KMS-11 (cell line): ENCODE measurements around the gene MKRN1.

ENCODE experiments used
- H2AFZ ChIP-seq: fragments of 200-600 bp; sonication (generic); 2 replicates; pipeline ENCODE4 v1.6.1; 2016; ENCODE audit warnings: antibody characterized with exemption, mixed run types, low read depth
- H3K27ac ChIP-seq: fragments of 200-600 bp; sonication (generic); 2 replicates; pipeline ENCODE4 v1.6.1; 2016; ENCODE audit warnings: mild to moderate bottlenecking, mixed run types
- H3K27me3 ChIP-seq: fragments of 200-600 bp; sonication (generic); 2 replicates; pipeline ENCODE4 v1.6.1; 2017; ENCODE audit warnings: mild to moderate bottlenecking, low read depth, mixed run types, moderate library complexity; ENCODE audit not compliant: insufficient read depth
- H3K36me3 ChIP-seq: fragments of 200-600 bp; sonication (generic); 2 replicates; pipeline ENCODE4 v1.6.1; 2017; ENCODE audit warnings: mild to moderate bottlenecking, mixed run types; ENCODE audit not compliant: insufficient read depth
- H3K4me1 ChIP-seq: fragments of 200-600 bp; sonication (generic); 2 replicates; pipeline ENCODE4 v1.6.1; 2016; ENCODE audit warnings: mild to moderate bottlenecking, low read depth, mixed run types; ENCODE audit not compliant: poor library complexity, severe bottlenecking
- H3K4me2 ChIP-seq: fragments of 200-600 bp; sonication (generic); 2 replicates; pipeline ENCODE4 v1.7.0; 2016; ENCODE audit warnings: mild to moderate bottlenecking, mixed run types
- H3K4me3 ChIP-seq: fragments of 200-600 bp; sonication (generic); IDR thresholded peaks from 2 replicates; pipeline ENCODE4 v1.6.1; 2017; ENCODE audit warnings: low read depth, low read length, mixed read lengths; ENCODE audit not compliant: insufficient read depth
- H3K79me2 ChIP-seq: fragments of 200-600 bp; sonication (generic); 2 replicates; pipeline ENCODE4 v1.6.1; 2016; ENCODE audit warnings: low read depth, mixed run types; ENCODE audit not compliant: insufficient read depth
- H3K9ac ChIP-seq: fragments of 200-600 bp; sonication (generic); 2 replicates; pipeline ENCODE4 v1.6.1; 2016; ENCODE audit warnings: mild to moderate bottlenecking, mixed run types
- H4K20me1 ChIP-seq: fragments of 200-600 bp; sonication (generic); 2 replicates; pipeline ENCODE4 v1.6.1; 2016; ENCODE audit warnings: mild to moderate bottlenecking, mixed run types; ENCODE audit not compliant: insufficient read depth
- TF ChIP-seq, protein P1 (sequence below): fragments of 200-600 bp; sonication (generic); conservative IDR thresholded peaks from 2 replicates; pipeline ENCODE4 v1.6.1; 2017; ENCODE audit warnings: low read depth, mild to moderate bottlenecking, antibody characterized with exemption, low read length, moderate library complexity, mixed read lengths

MKRN1 gene

DNA sequence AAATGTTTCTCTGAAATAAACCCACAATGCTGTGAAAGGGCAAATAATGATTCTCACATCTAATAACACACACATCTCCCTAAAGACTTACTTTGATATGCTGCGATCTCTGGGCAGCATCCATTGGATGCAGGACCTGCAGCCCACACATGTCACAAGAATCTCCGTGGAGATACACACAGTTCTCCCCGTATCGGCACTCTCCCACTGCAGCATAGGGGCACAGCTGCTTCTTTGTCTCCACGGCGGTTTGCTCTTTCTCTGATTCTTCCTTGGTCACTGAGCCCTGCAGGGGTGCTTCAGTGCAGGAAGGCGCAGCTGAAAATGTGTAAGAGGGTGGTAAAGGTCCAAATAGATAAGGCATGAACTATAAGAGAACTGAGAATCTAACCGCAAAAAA lies 20.4 kb downstream of the MKRN1 start:
- Histone ChIP-seq H3K4me1 (peaks cover 6% of the 10 kb centered on the region), H3K27ac (no peak overlapping the region), H3K9ac (no peak overlapping the region), H3K27me3 (no peaks in the 10 kb centered on the region), H2AFZ (no peak overlapping the region), H3K4me2 (no peak overlapping the region), H3K79me2 (no peaks in the 10 kb centered on the region), H3K36me3 (peaks cover 3% of the 10 kb centered on the region; the same call in 1 of the 2 replicates), H4K20me1 (no peaks in the 10 kb centered on the region), H3K4me3 (no peak overlapping the region)
- TF ChIP-seq, protein P1, sequence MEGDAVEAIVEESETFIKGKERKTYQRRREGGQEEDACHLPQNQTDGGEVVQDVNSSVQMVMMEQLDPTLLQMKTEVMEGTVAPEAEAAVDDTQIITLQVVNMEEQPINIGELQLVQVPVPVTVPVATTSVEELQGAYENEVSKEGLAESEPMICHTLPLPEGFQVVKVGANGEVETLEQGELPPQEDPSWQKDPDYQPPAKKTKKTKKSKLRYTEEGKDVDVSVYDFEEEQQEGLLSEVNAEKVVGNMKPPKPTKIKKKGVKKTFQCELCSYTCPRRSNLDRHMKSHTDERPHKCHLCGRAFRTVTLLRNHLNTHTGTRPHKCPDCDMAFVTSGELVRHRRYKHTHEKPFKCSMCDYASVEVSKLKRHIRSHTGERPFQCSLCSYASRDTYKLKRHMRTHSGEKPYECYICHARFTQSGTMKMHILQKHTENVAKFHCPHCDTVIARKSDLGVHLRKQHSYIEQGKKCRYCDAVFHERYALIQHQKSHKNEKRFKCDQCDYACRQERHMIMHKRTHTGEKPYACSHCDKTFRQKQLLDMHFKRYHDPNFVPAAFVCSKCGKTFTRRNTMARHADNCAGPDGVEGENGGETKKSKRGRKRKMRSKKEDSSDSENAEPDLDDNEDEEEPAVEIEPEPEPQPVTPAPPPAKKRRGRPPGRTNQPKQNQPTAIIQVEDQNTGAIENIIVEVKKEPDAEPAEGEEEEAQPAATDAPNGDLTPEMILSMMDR = no peak

DNA sequence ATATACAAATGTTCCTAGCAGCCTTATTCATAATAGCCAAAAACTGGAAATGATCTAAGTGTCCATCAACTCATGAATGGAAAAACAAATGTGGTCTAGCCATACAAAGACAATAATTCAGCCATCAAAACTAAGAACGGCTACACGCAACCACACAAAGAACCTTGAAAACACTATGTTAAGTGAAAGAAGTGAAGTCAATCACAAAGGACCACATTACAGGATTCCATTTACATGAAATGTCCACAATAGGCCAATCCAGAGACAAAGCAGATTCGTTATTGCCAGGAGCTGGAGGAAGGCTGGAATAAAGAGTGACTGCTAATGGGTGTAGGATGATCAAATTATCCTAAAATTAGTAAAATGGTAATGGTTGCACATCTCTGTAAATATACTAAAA lies 21.1 kb downstream of the MKRN1 start:
- H3K9ac ChIP-seq = no peak overlapping the region
- H3K79me2 ChIP-seq = no peaks in the 10 kb centered on the region
- H3K4me3 ChIP-seq = no peak overlapping the region
- H2AFZ ChIP-seq = no peak overlapping the region
- H3K27me3 ChIP-seq = no peaks in the 10 kb centered on the region
- H3K36me3 ChIP-seq = peaks cover 3% of the 10 kb centered on the region; the same call in 1 of the 2 replicates
- H3K4me2 ChIP-seq = no peak overlapping the region
- H3K4me1 ChIP-seq = peaks cover 10% of the 10 kb centered on the region
- no peak overlapping the region for H3K27ac ChIP-seq
- TF ChIP-seq, protein P1 = no peak
- H4K20me1 ChIP-seq = no peaks in the 10 kb centered on the region

DNA sequence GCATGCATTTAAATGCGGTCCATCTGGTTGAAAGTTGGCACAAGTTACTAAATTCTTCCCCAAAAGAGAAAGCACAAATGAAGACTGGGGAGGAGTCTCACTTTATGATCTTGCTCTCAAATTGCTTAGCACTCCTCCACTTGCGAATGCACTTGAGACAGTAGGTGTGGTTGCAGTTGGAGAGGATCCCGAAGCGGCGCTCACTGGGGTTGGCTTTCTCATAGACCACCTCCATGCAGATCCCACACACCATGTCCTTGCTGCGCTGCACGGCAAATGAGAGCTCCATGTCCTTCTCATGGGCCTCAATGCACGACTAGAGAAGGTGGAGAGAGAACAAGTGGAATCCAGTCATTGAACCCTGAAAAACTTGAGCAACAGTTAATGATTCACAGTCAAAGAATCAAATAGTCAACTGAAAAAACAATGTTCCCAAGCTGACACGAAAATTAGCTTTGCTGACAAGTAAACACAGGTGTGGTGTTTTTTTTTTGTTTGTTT lies 22.7 kb downstream of the MKRN1 start:
- Histone ChIP-seq H3K27ac (no peak overlapping the region), H4K20me1 (no peaks in the 10 kb centered on the region), H3K79me2 (no peaks in the 10 kb centered on the region), H3K4me1 (peaks cover 10% of the 10 kb centered on the region), H2AFZ (no peak overlapping the region), H3K27me3 (no peaks in the 10 kb centered on the region), H3K4me3 (no peak overlapping the region), H3K4me2 (no peak overlapping the region), H3K36me3 (peaks cover 3% of the 10 kb centered on the region; the same call in 1 of the 2 replicates), H3K9ac (no peak overlapping the region)
- TF ChIP-seq, protein P1 = no peak

DNA sequence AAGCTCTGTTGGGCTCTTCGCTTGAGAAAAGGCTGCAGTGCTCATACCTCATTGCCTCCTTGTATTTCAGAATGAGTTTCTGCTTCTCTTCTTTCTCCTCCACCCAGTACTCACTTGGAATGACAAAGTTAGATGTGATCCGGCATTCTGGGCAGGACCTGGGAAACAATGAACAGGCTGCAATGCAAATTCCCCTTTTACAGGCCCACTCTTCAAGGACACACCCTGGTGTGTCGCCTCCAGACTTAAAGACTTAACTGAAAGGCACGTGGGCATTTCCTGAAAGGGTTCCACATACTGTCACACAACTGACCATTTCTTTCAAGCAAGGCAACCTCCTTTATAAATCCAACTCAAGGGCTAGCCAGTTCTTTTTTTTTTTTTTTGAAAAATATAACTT lies 23.6 kb downstream of the MKRN1 start:
- no peak overlapping the region for H2AFZ ChIP-seq
- no peak overlapping the region for H3K27ac ChIP-seq
- H3K4me3 ChIP-seq = no peak overlapping the region
- TF ChIP-seq, protein P1 = no peak
- H3K4me2 ChIP-seq = no peak overlapping the region
- no peaks in the 10 kb centered on the region for H4K20me1 ChIP-seq
- peaks cover 3% of the 10 kb centered on the region; the same call in 1 of the 2 replicates for H3K36me3 ChIP-seq
- H3K27me3 ChIP-seq = no peaks in the 10 kb centered on the region
- H3K79me2 ChIP-seq = no peaks in the 10 kb centered on the region
- H3K9ac ChIP-seq = no peak overlapping the region
- H3K4me1 ChIP-seq = peaks cover 10% of the 10 kb centered on the region
